PFSK-1 (cell line): ENCODE measurements around the gene CRB1.

Experiments
- FOXP2 ChIP-seq: optimal IDR thresholded peaks from 2 replicates; pipeline ENCODE3; 2011; ENCODE audit warnings: borderline replicate concordance, control low read depth, inconsistent platforms; ENCODE audit not compliant: insufficient read depth; ENCODE audit errors: extremely low read length, extremely low read depth
- POLR2AphosphoS5 ChIP-seq: IDR thresholded peaks from 2 replicates; pipeline ENCODE4 v1.6.1; 2012; ENCODE audit warnings: low read depth, mild to moderate bottlenecking, control low read depth, low read length, moderate library complexity
- REST ChIP-seq, 2 experiments: IDR thresholded peaks; 2 replicates each; pipeline versions ENCODE4 v1.6.1 to v1.8.0; 2011 to 2012; ENCODE audit warnings: low read depth in 2 of 2, low read length in 2 of 2, control low read depth in 1 of 2, inconsistent platforms in 1 of 2, mild to moderate bottlenecking in 1 of 2, moderate library complexity in 1 of 2; ENCODE audit not compliant: insufficient read depth in 1 of 2
- SIN3A ChIP-seq: IDR thresholded peaks from 2 replicates; pipeline ENCODE4 v1.6.1; 2012; ENCODE audit warnings: mild to moderate bottlenecking, low read length, moderate library complexity, borderline replicate concordance; ENCODE audit not compliant: insufficient read depth
- TAF1 ChIP-seq: IDR thresholded peaks from 2 replicates; pipeline ENCODE4 v1.6.1; 2012; ENCODE audit warnings: low read length, control low read depth, borderline replicate concordance; ENCODE audit not compliant: insufficient read depth

GRCh38 chr1:197438010-197438790 lies 170.1 kb downstream of the CRB1 start:
- no peak for TF ChIP-seq SIN3A
- TF ChIP-seq REST (IDR thresholded peaks at IDR 0.05; ENCODE audit: insufficient read depth in 1 of 2, low read depth in 2 of 2, low read length in 2 of 2), result no peak
- no peak for TF ChIP-seq POLR2AphosphoS5
- TF ChIP-seq TAF1, result no peak
- no peak for TF ChIP-seq FOXP2
